ENCODE results near the gene SCMH1. TPM values are rescaled to one million over a fixed set of nuclear protein-coding genes. Genes with fewer than 3 reads are reported as not detected.
A peak's percentile ranks its signal among the peaks of the same experiment; 100 is the strongest.

The SCMH1 gene
- total and polyA plus RNA-seq, 2 donors (not counting 3 experiments of a cell fraction or from before 2014, with no cell fraction given): 39.9 to 40.7 TPM

DNA sequence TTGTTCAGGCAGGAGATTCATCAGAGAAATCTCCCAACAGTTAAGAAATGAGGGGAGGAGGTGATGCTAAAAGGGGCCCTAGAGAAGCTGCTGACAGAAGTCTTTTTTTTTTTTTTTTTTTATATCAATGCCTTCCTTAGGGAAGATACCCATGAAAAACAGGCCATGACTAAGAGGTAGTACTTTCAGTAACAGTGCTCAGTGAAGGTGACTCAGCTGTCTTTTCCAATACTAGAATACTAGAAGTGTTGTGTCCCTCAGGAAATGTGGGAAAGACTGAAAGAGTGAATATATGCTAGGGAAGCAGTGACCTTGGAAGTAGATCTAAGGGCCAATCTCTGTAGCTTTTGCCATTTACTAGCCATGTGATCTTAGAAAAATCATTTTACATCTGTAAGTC is 168.1 kb downstream of the SCMH1 start:
- Histone ChIP-seq H3K9ac (replicated peaks; ENCODE audit: extremely low read depth, insufficient read depth, low read length) (no peak overlapping the region), H3K4me1 (ENCODE audit: control insufficient read depth, extremely low read depth, insufficient read depth, low read length) (peaks cover 4% of the 10 kb centered on the region), H3K27me3 (ENCODE audit: control insufficient read depth in 2 of 2, insufficient read depth in 2 of 2, low read length in 2 of 2) (no peaks in the 10 kb centered on the region), H3K9me3 (replicated peaks; ENCODE audit: control insufficient read depth, insufficient read depth, low read length) (no peaks in the 10 kb centered on the region), H3K4me2 (ENCODE audit: insufficient read depth, low read length) (no peak overlapping the region), H3K9me1 (replicated peaks; ENCODE audit: control insufficient read depth, extremely low read depth, insufficient read depth, low read length) (no peaks in the 10 kb centered on the region), H3K79me2 (ENCODE audit: control insufficient read depth, insufficient read depth, low read length) (no peaks in the 10 kb centered on the region), H2AFZ (ENCODE audit: low read depth, low read length) (no peak overlapping the region), H3K4me3 (replicated peaks in 1 of 3; ENCODE audit: insufficient read depth in 1 of 3, low read depth in 1 of 3, low read length in 3 of 3) (no peak overlapping the region), H4K20me1 (replicated peaks; ENCODE audit: control insufficient read depth, extremely low read depth, insufficient read depth, low read length) (no peaks in the 10 kb centered on the region), H3K36me3 (ENCODE audit: control insufficient read depth in 2 of 2, extremely low read depth in 1 of 2, insufficient read depth in 2 of 2, low read length in 2 of 2) (no peaks in the 10 kb centered on the region), H3K27ac (ENCODE audit: insufficient read depth, low read depth, low read length) (no peak overlapping the region)
- dilution Hi-C loops (cut with MboI; ENCODE audit: extremely low pct_ligation_motif_present, low sequenced_read_pairs): no loop called here
- peak; percentile 39 for DNase-seq (ENCODE audit: low read depth, low spot score)
- no TSS peak for BruUV-seq (replicated peaks)
- no peak for TF ChIP-seq POLR2A (IDR thresholded peaks at IDR 0.05; ENCODE audit: low read depth, low read length)
- TF ChIP-seq FOS (IDR thresholded peaks at IDR 0.05; ENCODE audit: borderline replicate concordance, insufficient read depth, low read length): peak; percentile 79
- TF ChIP-seq, protein P1, sequence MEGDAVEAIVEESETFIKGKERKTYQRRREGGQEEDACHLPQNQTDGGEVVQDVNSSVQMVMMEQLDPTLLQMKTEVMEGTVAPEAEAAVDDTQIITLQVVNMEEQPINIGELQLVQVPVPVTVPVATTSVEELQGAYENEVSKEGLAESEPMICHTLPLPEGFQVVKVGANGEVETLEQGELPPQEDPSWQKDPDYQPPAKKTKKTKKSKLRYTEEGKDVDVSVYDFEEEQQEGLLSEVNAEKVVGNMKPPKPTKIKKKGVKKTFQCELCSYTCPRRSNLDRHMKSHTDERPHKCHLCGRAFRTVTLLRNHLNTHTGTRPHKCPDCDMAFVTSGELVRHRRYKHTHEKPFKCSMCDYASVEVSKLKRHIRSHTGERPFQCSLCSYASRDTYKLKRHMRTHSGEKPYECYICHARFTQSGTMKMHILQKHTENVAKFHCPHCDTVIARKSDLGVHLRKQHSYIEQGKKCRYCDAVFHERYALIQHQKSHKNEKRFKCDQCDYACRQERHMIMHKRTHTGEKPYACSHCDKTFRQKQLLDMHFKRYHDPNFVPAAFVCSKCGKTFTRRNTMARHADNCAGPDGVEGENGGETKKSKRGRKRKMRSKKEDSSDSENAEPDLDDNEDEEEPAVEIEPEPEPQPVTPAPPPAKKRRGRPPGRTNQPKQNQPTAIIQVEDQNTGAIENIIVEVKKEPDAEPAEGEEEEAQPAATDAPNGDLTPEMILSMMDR (IDR thresholded peaks at IDR 0.05; ENCODE audit: extremely low read depth in 1 of 2, insufficient read depth in 1 of 2, low read depth in 1 of 2, low read length in 2 of 2): no peak
- no peak for TF ChIP-seq GATA2 (IDR thresholded peaks at IDR 0.05; ENCODE audit: insufficient read depth, insufficient read length, low read depth, low read length)
- no peak for TF ChIP-seq MYC (IDR thresholded peaks at IDR 0.05; ENCODE audit: low read depth, low read length)
- ChIA-PET POLR2A (interaction anchor here (0.6 to 0.7 kb wide), 2 partner anchors 142 to 146 kb away, joined by 3 read pairs; no protein-coding TSS in a partner anchor), CTCF (interaction anchor here (1.0 to 1.5 kb wide), 2 partner anchors 9 to 51 kb away, joined by 3 read pairs; no protein-coding TSS in a partner anchor)
- peak; percentile 73 for FAIRE-seq
- intact Hi-C loops (cut with micrococcal nuclease): no loop called here

DNA sequence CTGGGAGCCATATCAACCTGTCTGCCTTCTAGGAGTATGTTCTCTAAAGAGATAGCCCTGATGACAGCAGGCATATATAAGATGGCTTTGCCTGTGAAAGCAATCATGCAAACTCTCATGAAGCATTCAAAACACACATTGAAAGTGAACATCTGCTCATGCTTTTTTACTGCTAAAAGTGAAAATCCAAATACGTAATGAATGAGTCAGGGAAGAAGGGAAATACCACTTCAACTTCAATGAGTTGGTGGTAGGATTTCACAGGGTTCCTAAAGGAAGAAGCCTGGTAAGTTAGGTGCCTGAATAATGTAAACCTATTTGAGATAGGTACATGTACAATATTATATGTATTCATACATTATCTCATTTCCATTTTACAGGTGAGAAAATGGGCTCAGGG is 170.1 kb downstream of the SCMH1 start:
- no peaks in the 10 kb centered on the region for H3K4me1 ChIP-seq (ENCODE audit: control insufficient read depth, extremely low read depth, insufficient read depth, low read length)
- no peaks in the 10 kb centered on the region for H3K79me2 ChIP-seq (ENCODE audit: control insufficient read depth, insufficient read depth, low read length)
- H3K9me3 ChIP-seq (replicated peaks; ENCODE audit: control insufficient read depth, insufficient read depth, low read length): no peaks in the 10 kb centered on the region
- ChIA-PET POLR2A (no interaction called here), CTCF (no interaction called here)
- no peaks in the 10 kb centered on the region for H3K9me1 ChIP-seq (replicated peaks; ENCODE audit: control insufficient read depth, extremely low read depth, insufficient read depth, low read length)
- no TSS peak for BruUV-seq (replicated peaks)
- no peak overlapping the region for H2AFZ ChIP-seq (ENCODE audit: low read depth, low read length)
- DNase-seq (ENCODE audit: low read depth, low spot score) (no peak), FAIRE-seq (no peak)
- H3K27me3 ChIP-seq (ENCODE audit: control insufficient read depth in 2 of 2, insufficient read depth in 2 of 2, low read length in 2 of 2): no peaks in the 10 kb centered on the region
- H3K9ac ChIP-seq (replicated peaks; ENCODE audit: extremely low read depth, insufficient read depth, low read length): no peak overlapping the region
- H3K36me3 ChIP-seq (ENCODE audit: control insufficient read depth in 2 of 2, extremely low read depth in 1 of 2, insufficient read depth in 2 of 2, low read length in 2 of 2): no peaks in the 10 kb centered on the region
- no peak overlapping the region for H3K4me3 ChIP-seq (replicated peaks in 1 of 3; ENCODE audit: insufficient read depth in 1 of 3, low read depth in 1 of 3, low read length in 3 of 3)
- no peak overlapping the region for H3K4me2 ChIP-seq (ENCODE audit: insufficient read depth, low read length)
- no peaks in the 10 kb centered on the region for H4K20me1 ChIP-seq (replicated peaks; ENCODE audit: control insufficient read depth, extremely low read depth, insufficient read depth, low read length)
- H3K27ac ChIP-seq (ENCODE audit: insufficient read depth, low read depth, low read length): no peak overlapping the region
- intact Hi-C loops (cut with micrococcal nuclease) (no loop called here), dilution Hi-C loops (cut with MboI; ENCODE audit: extremely low pct_ligation_motif_present, low sequenced_read_pairs) (no loop called here)
- TF ChIP-seq POLR2AphosphoS5 (IDR thresholded peaks at IDR 0.05; ENCODE audit: insufficient read depth, low read depth, low read length) (no peak), FOS (IDR thresholded peaks at IDR 0.05; ENCODE audit: borderline replicate concordance, insufficient read depth, low read length) (no peak), POLR2A (IDR thresholded peaks at IDR 0.05; ENCODE audit: low read depth, low read length) (no peak), JUN (IDR thresholded peaks at IDR 0.05; ENCODE audit: borderline replicate concordance, insufficient read depth, insufficient read length, low read depth) (no peak), GATA2 (IDR thresholded peaks at IDR 0.05; ENCODE audit: insufficient read depth, insufficient read length, low read depth, low read length) (no peak)
- TF ChIP-seq, protein P1 (IDR thresholded peaks at IDR 0.05; ENCODE audit: extremely low read depth in 1 of 2, insufficient read depth in 1 of 2, low read depth in 1 of 2, low read length in 2 of 2): no peak
- TF ChIP-seq, protein P2, sequence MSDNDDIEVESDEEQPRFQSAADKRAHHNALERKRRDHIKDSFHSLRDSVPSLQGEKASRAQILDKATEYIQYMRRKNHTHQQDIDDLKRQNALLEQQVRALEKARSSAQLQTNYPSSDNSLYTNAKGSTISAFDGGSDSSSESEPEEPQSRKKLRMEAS (IDR thresholded peaks at IDR 0.05; ENCODE audit: insufficient read depth, insufficient read length): no peak

Data from endothelial cell of umbilical vein (primary cell).